GM12878 (cell line): ENCODE measurements around the gene ZBTB21.

Source experiments
- BHLHE40 ChIP-seq, 2 experiments: fragments of 450-650 bp in 1 of 2; IDR thresholded peaks; 2 replicates each; pipeline ENCODE4 v1.6.1; 2011 to 2017; ENCODE audit warnings: low read depth in 2 of 2, borderline replicate concordance in 1 of 2, improper control_type of control experiment in 1 of 2, low read length in 1 of 2, mild to moderate bottlenecking in 1 of 2
- HDAC2 ChIP-seq: fragments of 200-600 bp; sonication (generic); IDR thresholded peaks from 2 replicates; pipeline ENCODE4 v1.6.1; 2017
- PML ChIP-seq: IDR thresholded peaks from 2 replicates; pipeline ENCODE4 v1.6.1; 2012; ENCODE audit warnings: low read length, inconsistent platforms
- TBL1XR1 ChIP-seq: IDR thresholded peaks from 2 replicates; pipeline ENCODE4 v1.6.1; 2012; ENCODE audit warnings: low read depth, low read length, improper control_type of control experiment
- TF ChIP-seq, protein P1 (sequence below), 3 experiments: IDR thresholded peaks in 2 of 3; conservative IDR thresholded peaks in 1 of 3; 2 replicates each; pipeline ENCODE4 v1.5.1; 2011; ENCODE audit warnings: low read depth in 3 of 3, low read length in 3 of 3, mild to moderate bottlenecking in 3 of 3, control low read depth in 2 of 3, moderate library complexity in 2 of 3, inconsistent platforms in 1 of 3, mixed read lengths in 1 of 3; ENCODE audit not compliant: control insufficient read depth in 2 of 3, insufficient read depth in 1 of 3; ENCODE audit errors: extremely low read depth in 1 of 3
- TF ChIP-seq, protein P2 (sequence below): fragments of 450-650 bp; formaldehyde crosslinking; IDR thresholded peaks from 2 replicates; pipeline ENCODE4 v1.4.0; 2020; ENCODE audit warnings: mild to moderate bottlenecking, moderate library complexity

DNA sequence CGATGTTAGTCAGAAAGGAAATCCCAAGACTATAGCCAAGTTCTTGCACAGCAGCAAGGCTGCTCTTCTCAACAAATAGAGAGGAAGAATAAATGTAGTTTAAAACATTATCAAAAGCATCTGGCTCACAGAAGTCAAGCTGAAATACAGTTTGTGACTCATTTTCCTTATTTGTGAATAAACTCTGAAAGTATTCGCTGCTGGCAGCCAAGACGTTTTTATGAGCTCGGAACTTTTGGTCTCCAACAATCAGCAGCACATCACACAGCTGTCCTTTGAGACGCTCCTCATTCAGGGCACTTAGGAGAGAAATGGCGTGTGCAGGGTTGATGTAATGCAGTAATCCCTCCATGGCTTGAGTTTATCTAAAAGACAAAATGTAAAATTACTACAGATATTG is 16.4 kb downstream of the ZBTB21 start:
- TF ChIP-seq BHLHE40 (IDR thresholded peaks at IDR 0.05; ENCODE audit: borderline replicate concordance in 1 of 2, low read depth in 2 of 2, low read length in 1 of 2) (no peak), PML (no peak), HDAC2 (no peak), TBL1XR1 (no peak)
- TF ChIP-seq, protein P1, sequence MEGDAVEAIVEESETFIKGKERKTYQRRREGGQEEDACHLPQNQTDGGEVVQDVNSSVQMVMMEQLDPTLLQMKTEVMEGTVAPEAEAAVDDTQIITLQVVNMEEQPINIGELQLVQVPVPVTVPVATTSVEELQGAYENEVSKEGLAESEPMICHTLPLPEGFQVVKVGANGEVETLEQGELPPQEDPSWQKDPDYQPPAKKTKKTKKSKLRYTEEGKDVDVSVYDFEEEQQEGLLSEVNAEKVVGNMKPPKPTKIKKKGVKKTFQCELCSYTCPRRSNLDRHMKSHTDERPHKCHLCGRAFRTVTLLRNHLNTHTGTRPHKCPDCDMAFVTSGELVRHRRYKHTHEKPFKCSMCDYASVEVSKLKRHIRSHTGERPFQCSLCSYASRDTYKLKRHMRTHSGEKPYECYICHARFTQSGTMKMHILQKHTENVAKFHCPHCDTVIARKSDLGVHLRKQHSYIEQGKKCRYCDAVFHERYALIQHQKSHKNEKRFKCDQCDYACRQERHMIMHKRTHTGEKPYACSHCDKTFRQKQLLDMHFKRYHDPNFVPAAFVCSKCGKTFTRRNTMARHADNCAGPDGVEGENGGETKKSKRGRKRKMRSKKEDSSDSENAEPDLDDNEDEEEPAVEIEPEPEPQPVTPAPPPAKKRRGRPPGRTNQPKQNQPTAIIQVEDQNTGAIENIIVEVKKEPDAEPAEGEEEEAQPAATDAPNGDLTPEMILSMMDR (IDR thresholded peaks at IDR 0.05 in 2 of 3, conservative IDR thresholded peaks at IDR 0.05 in 1 of 3; ENCODE audit: control insufficient read depth in 2 of 3, extremely low read depth in 1 of 3, insufficient read depth in 1 of 3, low read depth in 3 of 3, low read length in 3 of 3), result no peak
- TF ChIP-seq, protein P2, sequence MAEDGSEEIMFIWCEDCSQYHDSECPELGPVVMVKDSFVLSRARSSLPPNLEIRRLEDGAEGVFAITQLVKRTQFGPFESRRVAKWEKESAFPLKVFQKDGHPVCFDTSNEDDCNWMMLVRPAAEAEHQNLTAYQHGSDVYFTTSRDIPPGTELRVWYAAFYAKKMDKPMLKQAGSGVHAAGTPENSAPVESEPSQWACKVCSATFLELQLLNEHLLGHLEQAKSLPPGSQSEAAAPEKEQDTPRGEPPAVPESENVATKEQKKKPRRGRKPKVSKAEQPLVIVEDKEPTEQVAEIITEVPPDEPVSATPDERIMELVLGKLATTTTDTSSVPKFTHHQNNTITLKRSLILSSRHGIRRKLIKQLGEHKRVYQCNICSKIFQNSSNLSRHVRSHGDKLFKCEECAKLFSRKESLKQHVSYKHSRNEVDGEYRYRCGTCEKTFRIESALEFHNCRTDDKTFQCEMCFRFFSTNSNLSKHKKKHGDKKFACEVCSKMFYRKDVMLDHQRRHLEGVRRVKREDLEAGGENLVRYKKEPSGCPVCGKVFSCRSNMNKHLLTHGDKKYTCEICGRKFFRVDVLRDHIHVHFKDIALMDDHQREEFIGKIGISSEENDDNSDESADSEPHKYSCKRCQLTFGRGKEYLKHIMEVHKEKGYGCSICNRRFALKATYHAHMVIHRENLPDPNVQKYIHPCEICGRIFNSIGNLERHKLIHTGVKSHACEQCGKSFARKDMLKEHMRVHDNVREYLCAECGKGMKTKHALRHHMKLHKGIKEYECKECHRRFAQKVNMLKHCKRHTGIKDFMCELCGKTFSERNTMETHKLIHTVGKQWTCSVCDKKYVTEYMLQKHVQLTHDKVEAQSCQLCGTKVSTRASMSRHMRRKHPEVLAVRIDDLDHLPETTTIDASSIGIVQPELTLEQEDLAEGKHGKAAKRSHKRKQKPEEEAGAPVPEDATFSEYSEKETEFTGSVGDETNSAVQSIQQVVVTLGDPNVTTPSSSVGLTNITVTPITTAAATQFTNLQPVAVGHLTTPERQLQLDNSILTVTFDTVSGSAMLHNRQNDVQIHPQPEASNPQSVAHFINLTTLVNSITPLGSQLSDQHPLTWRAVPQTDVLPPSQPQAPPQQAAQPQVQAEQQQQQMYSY (CRISPR knock-in tag), result no peak
